HFF-Myc (cell line): ENCODE results near the gene STARD8.
A peak's percentile ranks its signal among the peaks of the same experiment; 100 is the strongest.
"Not testable (repeated sequence)": the region's sequence is repeated elsewhere in the genome, so short reads cannot be mapped to it uniquely, and the experiment has no call there.

ENCODE experiments used
- DNase-seq: peaks from one replicate; pipeline ENCODE4 v3.0.0-alpha.2; 2011; ENCODE audit warnings: low read depth; ENCODE audit errors: extremely low read depth
- H3K4me3 ChIP-seq: replicated peaks from 2 replicates; pipeline ENCODE4 v1.5.1; 2011; ENCODE audit warnings: low read depth, mild to moderate bottlenecking, control low read depth, low read length
- TF ChIP-seq, protein P1 (sequence below): IDR thresholded peaks from 2 replicates; pipeline ENCODE4 v1.5.1; 2012; ENCODE audit warnings: mild to moderate bottlenecking, low read depth, low read length, control low read depth; ENCODE audit errors: missing control alignments

STARD8 gene

GRCh38 chrX:68682790-68683189 lies 35.3 kb downstream of the STARD8 start:
- DNase-seq = no peak
- no peak overlapping the region for H3K4me3 ChIP-seq
- TF ChIP-seq, protein P1, sequence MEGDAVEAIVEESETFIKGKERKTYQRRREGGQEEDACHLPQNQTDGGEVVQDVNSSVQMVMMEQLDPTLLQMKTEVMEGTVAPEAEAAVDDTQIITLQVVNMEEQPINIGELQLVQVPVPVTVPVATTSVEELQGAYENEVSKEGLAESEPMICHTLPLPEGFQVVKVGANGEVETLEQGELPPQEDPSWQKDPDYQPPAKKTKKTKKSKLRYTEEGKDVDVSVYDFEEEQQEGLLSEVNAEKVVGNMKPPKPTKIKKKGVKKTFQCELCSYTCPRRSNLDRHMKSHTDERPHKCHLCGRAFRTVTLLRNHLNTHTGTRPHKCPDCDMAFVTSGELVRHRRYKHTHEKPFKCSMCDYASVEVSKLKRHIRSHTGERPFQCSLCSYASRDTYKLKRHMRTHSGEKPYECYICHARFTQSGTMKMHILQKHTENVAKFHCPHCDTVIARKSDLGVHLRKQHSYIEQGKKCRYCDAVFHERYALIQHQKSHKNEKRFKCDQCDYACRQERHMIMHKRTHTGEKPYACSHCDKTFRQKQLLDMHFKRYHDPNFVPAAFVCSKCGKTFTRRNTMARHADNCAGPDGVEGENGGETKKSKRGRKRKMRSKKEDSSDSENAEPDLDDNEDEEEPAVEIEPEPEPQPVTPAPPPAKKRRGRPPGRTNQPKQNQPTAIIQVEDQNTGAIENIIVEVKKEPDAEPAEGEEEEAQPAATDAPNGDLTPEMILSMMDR = no peak

GRCh38 chrX:68683580-68683979 lies 36.1 kb downstream of the STARD8 start:
- DNase-seq = no peak
- TF ChIP-seq, protein P1 = no peak
- no peak overlapping the region for H3K4me3 ChIP-seq

DNA sequence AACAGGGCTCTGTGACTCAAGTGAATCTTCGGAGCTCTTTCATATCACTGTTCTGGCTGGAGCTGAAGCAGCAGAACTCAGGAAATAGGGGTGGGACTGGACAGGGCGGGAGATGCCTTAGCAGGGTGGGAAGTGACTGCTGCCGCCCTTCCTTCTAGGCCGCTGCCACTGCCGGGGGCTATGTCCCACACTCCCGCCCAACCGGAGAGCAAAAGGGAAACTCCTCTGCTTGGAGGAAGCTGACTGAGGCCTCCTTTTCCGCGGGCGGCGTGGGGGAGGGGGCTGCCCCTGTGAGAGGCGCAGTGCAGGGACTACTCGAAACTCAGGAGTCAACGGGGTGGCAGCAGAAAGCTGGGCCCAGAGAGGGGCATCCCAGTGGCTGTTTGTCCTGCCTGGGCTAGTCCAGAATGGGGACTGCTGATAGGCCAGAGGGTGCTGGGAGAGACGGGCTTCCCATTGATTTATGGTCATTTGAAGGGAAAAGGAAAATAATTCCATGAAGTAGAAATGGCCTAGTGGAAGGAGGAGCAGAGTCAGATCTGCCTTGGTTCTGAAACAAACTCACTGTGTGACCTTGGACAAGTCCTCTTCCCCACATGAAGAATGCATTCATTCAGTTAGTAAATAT lies 36.9 kb downstream of the STARD8 start:
- H3K4me3 ChIP-seq = no peak overlapping the region
- TF ChIP-seq, protein P1 = no peak
- no peak for DNase-seq

DNA sequence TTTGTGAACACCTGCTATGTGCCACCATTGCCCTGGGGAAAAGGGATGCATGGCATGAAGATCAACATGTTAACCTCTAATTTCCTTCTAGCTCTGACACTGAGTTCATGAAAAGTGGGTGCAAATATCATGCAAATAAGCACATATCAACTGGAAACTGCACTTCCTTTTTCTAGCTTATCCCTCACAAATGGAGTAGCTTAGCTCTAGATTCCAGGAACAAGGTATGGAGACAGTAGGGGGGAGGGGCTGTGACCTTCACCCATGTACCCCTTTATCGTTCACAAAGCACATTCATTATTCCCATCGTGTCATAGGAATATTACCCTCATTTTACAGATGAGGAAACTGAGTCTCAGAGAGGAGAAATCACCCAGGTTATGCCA lies 37.4 kb downstream of the STARD8 start:
- no peak overlapping the region for H3K4me3 ChIP-seq
- TF ChIP-seq, protein P1 = no peak
- DNase-seq = no peak

DNA sequence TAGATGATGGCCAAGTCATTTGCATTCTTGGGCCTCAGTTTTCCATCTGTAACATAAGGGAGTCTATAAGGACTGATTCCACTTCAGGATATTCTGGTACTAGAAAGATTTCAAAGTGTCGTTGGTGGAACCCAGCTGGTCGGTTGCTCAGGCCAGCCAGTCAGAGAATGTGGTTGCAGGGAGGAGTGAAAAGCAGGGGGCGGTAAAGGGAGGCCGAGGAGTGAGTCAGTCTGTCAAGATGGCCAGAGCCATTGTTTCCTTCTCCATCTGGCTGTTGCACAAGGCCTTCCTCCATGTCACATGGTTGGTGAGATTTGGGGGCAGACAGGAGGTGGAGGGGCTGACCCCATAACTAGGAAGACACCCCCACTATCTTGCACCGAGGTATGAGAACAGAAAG lies 38.2 kb downstream of the STARD8 start:
- H3K4me3 ChIP-seq = peak overlapping the region; percentile 36
- TF ChIP-seq, protein P1 = peak; percentile 23
- DNase-seq = no peak

DNA sequence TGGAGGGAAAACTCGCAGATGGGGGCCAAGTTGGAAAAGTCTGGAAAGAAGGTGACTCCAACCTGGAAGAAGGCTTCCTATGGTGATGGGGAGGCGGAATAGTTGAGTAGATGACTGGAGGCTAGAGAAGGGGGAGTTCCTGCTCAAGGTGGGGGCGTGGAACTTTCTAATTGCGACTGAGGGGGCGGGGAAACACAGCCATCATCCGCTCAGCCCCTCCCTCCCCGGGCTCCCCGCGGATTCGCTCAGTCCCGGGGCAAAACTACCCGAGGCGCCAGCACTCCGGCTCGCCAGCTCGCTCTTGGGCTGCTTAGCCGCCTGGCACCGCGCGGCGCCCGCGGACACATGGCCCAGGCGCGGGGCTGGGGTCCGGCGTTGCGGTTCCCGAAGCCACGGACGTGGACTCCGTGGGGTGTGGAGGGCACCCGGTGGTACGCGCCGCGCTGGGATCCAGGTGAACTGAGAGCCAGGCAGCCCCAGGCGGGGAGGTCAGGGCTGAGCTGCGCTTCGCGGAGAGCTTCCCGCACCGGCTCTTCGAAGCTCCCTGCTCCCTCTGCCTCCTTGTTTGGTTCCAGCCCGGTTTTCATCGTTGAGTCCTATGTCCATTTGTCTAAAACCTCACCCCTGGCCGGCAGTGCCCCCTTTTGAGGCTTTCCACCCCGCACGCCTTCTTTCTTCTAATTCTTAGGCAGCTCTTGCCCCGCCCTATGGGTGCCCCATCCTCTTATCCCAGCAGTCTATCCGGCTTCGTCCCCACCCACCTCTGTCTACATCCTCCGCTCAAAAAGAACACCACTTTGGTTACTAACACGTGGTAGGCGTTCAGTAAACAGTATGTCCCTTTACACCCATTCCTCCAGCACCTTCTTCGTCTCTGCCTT lies 38.9 kb downstream of the STARD8 start:
- no peak for DNase-seq
- TF ChIP-seq, protein P1 = no peak
- peak overlapping the region; percentile 36 for H3K4me3 ChIP-seq

GRCh38 chrX:68688931-68689330 lies 41.5 kb downstream of the STARD8 start:
- not testable (repeated sequence) for H3K4me3 ChIP-seq, DNase-seq
